ENCODE measurements around the gene GYPE.
"Not testable (repeated sequence)": the region's sequence is repeated elsewhere in the genome, so short reads cannot be mapped to it uniquely, and the experiment has no call there.

GYPE gene

GRCh38 chr4:143905440-143905839, at the start of gene GYPE:
Gene GYPE (minus strand): TSS chr4:143905559. CDS start chr4:143905507, 52 bp downstream.
- not testable (repeated sequence) for DNase-seq

DNA sequence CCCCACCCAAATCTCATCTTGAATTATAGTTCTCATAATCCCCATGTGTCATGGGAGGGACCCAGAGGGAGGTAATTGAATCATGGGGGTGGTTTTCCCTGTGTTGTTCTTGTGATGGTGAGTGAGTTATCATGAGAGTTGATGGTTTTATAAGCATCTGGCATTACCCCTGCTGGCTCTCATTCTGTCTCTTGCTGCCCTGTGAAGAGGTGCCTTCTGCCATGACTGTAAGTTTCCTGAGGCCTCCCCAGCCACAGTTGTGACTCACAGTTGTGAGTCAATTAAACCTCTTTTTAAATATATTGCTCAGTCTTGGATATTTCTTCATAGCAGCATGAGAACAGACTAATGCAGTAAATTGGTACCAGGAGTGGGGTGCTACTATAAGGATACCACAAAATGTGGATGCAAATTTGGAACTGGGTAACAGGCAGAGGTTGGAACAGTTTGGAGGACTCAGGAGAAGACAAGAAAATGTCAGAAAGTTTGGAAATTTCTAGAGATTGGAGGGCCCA, 46.2 kb upstream of the GYPE start:
- DNase-seq: not testable (repeated sequence)

GRCh38 chr4:143950967-143951366, 45.6 kb upstream of the GYPE start:
- DNase-seq: not testable (repeated sequence)

GRCh38 chr4:143950185-143950584, 44.8 kb upstream of the GYPE start:
- not testable (repeated sequence) for DNase-seq

DNA sequence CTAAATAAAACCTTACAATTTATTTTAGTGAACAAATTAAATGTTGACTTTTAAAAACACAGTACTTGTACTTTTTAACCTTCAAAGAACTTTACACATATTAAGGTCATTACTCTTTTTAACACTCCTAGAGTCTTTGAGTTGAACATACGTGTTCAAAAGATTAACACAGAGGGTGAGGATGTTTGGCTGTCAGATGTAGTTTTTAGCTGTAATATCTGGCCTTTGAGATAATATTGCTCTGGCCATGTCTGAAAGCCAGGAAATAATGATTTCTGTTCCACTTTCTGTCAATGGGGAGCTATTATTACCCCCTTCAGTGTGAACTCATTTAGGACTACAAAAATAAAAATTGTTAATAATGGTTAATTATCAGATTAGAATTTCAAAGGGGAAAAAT, 42.1 kb upstream of the GYPE start:
- DNase-seq: not testable (repeated sequence)

GRCh38 chr4:143940708-143941107, 35.3 kb upstream of the GYPE start:
- not testable (repeated sequence) for DNase-seq

DNA sequence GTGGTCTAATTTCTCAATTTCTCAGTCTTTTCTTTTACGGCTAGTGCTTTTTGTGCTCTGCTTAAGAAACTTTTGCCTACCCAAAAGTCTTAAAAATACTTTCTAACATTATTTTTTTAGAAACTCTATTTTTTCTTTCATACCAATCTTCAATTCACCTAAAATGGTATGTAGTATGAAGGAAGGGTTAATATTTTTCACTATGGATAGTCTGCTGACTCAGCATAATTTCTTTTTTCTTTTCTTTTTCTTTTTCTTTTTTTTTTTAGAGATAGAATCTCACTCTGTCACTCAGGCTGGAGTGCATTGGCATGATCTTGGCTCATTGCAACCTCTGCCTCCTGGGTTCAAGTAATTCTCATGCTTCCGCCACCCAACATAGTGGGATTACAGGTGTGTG, 34.2 kb upstream of the GYPE start:
- no peak for DNase-seq

DNA sequence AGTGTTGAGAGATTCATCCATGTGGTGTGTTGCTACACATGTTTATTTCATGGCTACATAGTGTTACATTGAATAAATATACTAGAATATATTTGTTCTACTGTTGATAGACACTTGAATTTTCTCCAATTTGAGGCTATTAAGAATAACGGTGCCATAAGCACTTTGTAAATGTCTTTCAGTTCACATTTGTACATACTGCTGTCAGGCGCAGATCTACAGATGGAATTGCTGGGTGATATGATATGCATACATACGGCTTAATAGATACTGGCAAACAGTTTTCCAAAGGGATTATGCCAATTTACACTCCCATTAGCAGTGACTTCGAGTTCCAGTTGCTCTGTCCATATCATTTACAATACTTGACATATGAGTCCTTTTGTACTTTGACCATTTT, 33.5 kb upstream of the GYPE start:
- DNase-seq: not testable (repeated sequence)

DNA sequence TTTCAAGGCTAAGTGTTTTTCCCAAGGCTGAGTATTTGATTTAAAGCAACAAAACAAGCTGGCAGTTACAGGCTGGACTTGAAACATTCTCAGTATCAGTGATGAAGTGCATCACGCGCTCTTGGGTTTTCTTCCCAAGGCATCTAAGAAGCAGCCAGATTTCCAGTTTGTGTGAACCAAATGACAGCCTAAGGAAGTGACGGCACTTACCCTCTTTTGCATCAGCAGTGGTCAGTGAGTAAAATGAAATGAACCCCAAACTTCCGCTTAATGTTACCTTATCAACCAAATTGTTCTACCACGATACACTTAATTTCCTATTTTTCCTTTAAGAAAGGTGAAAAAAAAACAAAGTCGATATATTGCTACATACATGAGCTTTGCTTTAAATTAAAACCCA, 15.8 kb upstream of the GYPE start:
- no peak for DNase-seq

GRCh38 chr4:143916485-143916884, 11.1 kb upstream of the GYPE start:
- DNase-seq: not testable (repeated sequence)

DNA sequence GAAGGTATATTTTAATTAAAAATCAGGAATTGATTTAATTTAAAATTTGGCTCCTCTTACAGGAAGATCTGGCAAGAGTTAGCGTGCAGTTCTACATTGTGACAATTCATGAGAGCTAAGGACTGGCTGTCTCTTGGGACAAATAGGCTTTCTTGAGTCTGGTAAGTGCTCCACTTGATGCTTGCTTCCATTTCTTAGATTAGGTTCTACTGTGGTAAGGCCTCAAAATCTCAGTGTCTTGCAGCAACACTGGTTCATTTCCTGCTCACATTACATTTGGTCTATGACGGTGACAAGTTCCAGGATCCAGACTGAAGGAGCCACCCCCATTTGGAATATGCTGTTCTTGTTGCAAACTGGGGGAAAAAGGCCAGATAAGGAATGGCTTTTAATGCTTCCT, 7.1 kb upstream of the GYPE start:
- not testable (repeated sequence) for DNase-seq

GRCh38 chr4:143911528-143912417, 6.4 kb upstream of the GYPE start:
- DNase-seq: not testable (repeated sequence)

DNA sequence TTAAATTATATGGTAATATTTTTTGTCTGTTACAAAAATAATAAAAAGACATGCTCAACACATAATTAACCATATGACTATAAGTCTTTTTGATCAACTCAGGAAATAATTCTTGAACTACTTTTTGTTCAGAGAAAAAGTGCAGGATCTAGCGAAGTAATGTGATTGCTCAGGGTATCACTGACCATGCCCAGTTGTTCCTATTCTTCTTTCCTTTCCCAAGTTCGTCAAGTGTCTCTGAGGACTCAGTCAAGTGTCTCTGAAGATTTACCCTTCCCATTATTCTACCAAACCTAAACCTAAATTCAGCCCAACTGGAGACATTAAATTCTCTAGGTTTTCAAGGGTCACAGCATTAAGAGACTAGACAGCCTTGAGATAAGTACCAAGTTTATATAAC, 5.5 kb upstream of the GYPE start:
- DNase-seq: not testable (repeated sequence)

DNA sequence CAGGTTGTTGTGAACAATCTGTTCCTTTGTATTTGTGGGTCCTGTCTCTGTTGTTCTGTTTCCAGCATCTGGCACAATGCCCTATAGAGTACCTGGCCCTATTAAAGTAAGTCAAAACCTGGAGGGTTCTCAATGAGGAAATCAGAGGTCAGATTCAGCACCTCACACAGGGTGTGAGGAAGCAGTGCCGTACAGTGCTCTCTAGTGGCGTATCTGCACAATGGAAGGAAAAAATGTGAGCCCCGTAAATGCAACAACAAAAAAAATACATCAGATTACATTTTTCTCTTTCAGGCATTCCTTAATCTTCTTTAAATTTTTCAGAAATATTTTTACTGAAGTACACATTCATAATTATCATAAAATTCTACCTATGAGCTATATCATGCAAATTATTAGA, 2.5 kb upstream of the GYPE start:
- not testable (repeated sequence) for DNase-seq

GRCh38 chr4:143904431-143904830, 928 bp downstream of the GYPE start:
- DNase-seq: not testable (repeated sequence)

DNA sequence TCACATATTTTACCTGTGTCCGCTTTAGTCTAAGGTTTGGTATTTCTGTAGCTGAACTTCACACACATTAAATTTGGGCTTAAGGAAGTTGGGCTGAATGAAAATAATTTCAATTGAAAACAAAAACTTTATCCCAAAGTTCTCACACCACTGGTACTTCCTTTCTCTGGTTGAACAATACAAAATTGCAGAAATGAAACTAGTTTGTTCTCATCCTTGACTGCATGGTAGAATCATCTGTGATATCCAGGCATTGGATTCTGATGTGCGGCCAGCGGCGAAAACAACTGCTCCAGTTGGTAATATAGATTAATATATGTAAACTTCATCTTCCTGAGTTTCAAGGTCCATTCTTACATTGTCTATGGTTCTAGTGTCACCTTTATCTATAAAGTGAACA, 15.0 kb downstream of the GYPE start:
- not testable (repeated sequence) for DNase-seq

DNA sequence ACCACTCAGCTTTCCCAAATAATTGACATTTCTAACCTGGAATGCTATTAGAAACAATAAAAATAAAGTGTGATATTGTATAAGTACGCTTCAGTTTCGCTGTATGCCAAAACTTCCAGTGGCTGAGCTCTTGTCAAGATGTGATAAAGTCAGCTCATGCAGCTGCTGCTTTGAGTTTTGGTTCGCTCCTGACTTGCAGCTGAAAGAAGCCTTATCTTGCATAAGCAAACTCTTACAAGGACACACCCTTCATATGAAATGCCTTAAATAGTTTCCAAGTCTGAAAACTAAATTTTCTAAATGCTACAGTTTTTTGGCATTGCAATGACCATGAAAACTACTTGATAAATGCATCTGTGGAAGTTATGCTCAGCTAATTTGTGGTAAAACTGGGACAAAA, 17.2 kb downstream of the GYPE start:
- DNase-seq: not testable (repeated sequence)

GRCh38 chr4:143884965-143885364, 20.4 kb downstream of the GYPE start:
- DNase-seq: not testable (repeated sequence)

- no peak for DNase-seq
Observed at GRCh38 chr4:143883529-143883928, 21.8 kb downstream of the GYPE start.

DNA sequence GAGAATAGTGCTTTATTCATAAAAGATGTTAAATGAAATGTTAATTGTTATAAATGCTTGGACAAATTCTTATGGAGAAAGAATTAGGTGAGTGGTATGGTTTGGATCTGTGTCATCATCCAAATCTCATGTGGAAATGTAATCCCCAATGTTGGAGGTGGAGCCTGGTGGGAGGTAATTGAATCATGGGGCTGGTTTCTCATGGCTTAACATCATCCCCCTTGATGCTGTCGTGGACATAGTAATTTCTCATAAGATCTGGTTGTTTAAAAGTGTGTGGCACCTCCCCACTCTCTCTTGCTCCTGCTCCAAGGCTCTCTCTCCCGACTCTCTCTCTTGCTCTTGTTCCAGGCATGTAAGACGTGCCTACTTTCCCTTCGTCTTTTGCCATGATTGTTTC, 22.5 kb downstream of the GYPE start:
- DNase-seq: no peak

DNA sequence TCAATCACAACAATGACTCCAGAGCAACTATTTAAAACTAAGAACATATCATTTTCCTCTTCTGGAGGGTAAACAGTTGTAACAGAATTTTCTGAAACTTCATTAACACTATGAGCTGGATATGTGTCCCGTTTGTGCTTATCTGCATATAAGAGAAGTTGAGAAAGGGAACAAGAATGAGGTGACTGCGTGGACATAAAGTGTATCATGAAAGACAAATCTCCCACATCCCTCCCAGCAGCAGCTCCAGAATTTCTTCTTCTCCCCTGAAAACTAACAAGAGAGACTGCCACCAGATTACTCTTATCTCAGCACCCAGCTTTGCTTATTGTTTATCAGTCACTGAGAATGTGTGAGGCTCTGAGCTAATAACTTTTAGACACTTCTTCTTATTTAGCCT, 25.8 kb downstream of the GYPE start:
- DNase-seq: not testable (repeated sequence)

GRCh38 chr4:143875357-143875756, 30.0 kb downstream of the GYPE start:
- not testable (repeated sequence) for DNase-seq

GRCh38 chr4:143870523-143871268, 34.7 kb downstream of the GYPE start:
- not testable (repeated sequence) for DNase-seq

DNA sequence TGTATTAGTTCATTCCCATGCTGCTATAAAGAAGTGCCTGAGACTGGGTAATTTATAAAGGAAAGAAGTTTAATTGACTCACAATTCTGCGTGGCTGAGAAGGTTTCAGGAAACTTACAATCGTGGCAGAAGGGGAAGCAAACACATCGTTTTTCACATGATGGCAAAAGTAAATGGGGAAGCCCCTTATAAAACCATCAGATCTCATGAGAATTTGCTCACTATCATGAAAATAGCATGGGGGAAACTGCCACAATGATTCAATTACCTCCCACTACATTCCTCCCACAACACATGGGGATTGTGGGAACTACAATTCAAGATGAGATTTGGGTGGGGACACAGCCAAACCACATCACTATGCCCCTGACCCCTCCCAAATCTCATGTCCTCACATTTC, 35.4 kb downstream of the GYPE start:
- not testable (repeated sequence) for DNase-seq

All from DMS 273 treated with DMSO at 0.1 percent for 48 hours (cell line).